HG03139 (cell line): ENCODE results near the gene LCN10.

Experiments
- ATAC-seq: cut with Tn5 transposase; IDR thresholded peaks from one replicate; pipeline ENCODE4 v1.9.1; 2021; ENCODE audit not compliant: unreplicated experiment

LCN10 gene

GRCh38 chr9:136740491-136740890, 2.2 kb downstream of the LCN10 start:
- no peak for ATAC-seq

GRCh38 chr9:136740069-136740468, 2.7 kb downstream of the LCN10 start:
- no peak for ATAC-seq

- no peak for ATAC-seq
Measured at GRCh38 chr9:136739509-136739908, 3.2 kb downstream of the LCN10 start.

- no peak for ATAC-seq
Measured at GRCh38 chr9:136738960-136739359, 3.8 kb downstream of the LCN10 start.

- no peak for ATAC-seq
Measured at GRCh38 chr9:136735812-136736480, 6.8 kb downstream of the LCN10 start.

GRCh38 chr9:136734837-136735496, 7.8 kb downstream of the LCN10 start:
- no peak for ATAC-seq

GRCh38 chr9:136733611-136734010, 9.1 kb downstream of the LCN10 start:
- ATAC-seq: no peak

GRCh38 chr9:136732444-136733178, 10.1 kb downstream of the LCN10 start:
- no peak for ATAC-seq

GRCh38 chr9:136729926-136730325, 12.8 kb downstream of the LCN10 start:
- ATAC-seq: no peak

- no peak for ATAC-seq
Measured at GRCh38 chr9:136729144-136729543, 13.6 kb downstream of the LCN10 start.

- no peak for ATAC-seq
Measured at GRCh38 chr9:136728548-136729123, 14.1 kb downstream of the LCN10 start.

- ATAC-seq: no peak
Measured at GRCh38 chr9:136728080-136728547, 14.6 kb downstream of the LCN10 start.

- ATAC-seq: no peak
Measured at GRCh38 chr9:136726631-136727191, 16.0 kb downstream of the LCN10 start.

GRCh38 chr9:136726118-136726517, 16.6 kb downstream of the LCN10 start:
- no peak for ATAC-seq

GRCh38 chr9:136725612-136726011, 17.1 kb downstream of the LCN10 start:
- no peak for ATAC-seq

- no peak for ATAC-seq
Measured at GRCh38 chr9:136724772-136725171, 18.0 kb downstream of the LCN10 start.

- no peak for ATAC-seq
Measured at GRCh38 chr9:136723989-136724388, 18.8 kb downstream of the LCN10 start.

GRCh38 chr9:136723362-136723976, 19.3 kb downstream of the LCN10 start:
- ATAC-seq: no peak

- ATAC-seq: no peak
Measured at GRCh38 chr9:136722969-136723356, 19.8 kb downstream of the LCN10 start.

GRCh38 chr9:136722093-136722968, 20.4 kb downstream of the LCN10 start:
- no peak for ATAC-seq
